ENCODE measurements around the gene REPIN1. TPM values are rescaled to one million over a fixed set of nuclear protein-coding genes. Genes with fewer than 3 reads are reported as not detected.

Gene REPIN1
- total and polyA plus RNA-seq, 2 experiments from 2014 or later: 79.1 to 107 TPM

DNA sequence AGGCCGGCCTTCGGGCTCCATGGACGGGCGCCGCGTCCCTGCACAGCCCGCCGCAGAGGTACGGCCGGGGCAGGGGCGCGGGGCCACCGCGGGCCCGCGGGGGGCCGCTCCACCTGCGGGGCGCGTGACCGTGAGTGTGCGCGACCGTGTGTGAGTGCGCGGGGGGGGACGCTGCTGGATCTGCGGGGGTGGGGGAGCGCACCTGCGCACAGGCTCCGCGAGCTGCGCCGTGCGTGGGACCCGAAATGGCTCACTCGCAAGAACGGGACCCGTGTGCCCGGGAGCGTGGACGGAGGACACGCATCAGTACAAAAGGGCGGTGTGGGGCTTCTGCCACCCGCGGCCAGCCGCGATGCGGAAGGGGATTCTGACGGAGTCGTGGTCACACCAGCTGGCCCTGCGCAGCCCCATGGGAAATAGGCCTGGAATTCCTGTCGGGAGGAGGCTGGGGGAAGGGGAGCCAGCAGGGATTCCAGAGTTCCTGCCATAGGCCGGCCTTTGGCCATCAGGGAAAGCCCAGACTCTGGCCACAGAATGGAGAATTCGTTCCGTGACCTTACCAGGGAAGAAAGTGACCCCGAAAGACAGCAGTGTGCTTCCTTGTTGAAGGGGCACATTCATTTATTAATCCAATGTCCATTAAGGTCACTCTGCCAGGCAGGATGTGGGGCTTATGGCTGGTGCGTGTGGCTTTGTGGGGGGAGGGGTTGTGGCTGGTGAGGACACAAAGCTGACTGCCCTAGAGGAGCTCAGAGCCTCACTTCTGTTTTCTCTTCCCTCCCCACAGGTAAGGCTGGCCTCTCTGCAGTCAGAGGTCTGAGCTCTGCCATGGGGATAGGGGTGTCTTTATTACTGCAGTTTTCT, 494 bp downstream of the REPIN1 start:
- DNase-seq (ENCODE audit: low spot score): peak; percentile 81
- no peak for TF ChIP-seq CTCF (IDR thresholded peaks at IDR 0.05; ENCODE audit: poor library complexity)
- no peak for TF ChIP-seq EZH2phosphoT487 (IDR thresholded peaks at IDR 0.05; ENCODE audit: low read depth, severe bottlenecking, unreplicated experiment)
- no peak for TF ChIP-seq EZH2 (IDR thresholded peaks at IDR 0.05; ENCODE audit: borderline replicate concordance)
- Histone ChIP-seq H3K9me2 (replicated peaks; ENCODE audit: insufficient read depth) (no peaks in the 10 kb centered on the region), H3K27ac (peak overlapping the region; percentile 96), H4K20me1 (ENCODE audit: insufficient read depth, poor library complexity, severe bottlenecking) (no peaks in the 10 kb centered on the region), H2AFZ (peak overlapping the region; percentile 46), H3K79me2 (peaks cover 60% of the 10 kb centered on the region), H3K36me3 (replicated peaks; ENCODE audit: insufficient read depth, low read depth) (no peaks in the 10 kb centered on the region), H3K9me3 (ENCODE audit: low read depth) (no peaks in the 10 kb centered on the region), H3K4me1 (ENCODE audit: insufficient read depth) (peaks cover 30% of the 10 kb centered on the region), H3K4me3 (peak overlapping the region; percentile 87), H3K4me2 (peak overlapping the region; percentile 94), H3K27me3 (no peaks in the 10 kb centered on the region)
- WGBS (ENCODE audit: low lambda C conversion rate, missing lambda C conversion rate): 1% methylated on average over 34 of the region's 58 CpGs

DNA sequence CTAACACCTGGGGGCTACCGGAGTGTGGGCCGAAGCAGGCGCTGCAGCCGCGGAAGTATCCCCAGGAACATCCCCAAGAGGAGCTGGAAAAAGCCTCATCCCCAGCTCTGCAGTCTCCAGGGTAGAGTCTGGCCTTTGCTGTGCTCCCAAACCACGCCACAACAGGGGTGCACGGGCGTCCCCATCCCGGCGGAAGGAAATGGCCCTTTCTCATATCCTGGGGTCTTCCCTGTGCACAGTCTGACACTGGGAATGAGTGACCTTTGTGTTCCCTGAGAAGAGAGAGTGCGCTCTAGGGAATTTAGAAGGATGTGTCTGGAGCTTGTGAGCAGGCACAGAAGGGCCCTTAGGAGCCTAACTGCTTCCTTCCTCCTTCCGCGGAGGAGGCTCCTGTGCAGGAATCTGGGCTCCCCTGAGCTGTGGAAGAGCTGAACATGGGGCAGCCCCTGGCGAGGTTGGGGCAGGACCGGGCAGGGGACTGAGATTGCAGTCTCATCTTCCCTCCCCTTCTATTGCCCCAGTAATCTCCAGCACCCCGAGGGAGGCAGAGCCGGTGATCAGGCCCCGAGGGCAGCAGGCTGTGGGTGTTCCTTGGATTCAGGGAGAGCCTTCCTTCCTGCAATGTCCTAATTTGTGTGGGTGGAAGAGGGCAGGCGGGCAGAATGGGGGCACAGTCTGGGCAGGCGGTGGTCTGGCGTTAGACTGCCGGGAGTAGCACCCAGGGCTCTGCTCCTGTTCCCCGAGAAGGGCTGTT, 1.3 kb downstream of the REPIN1 start:
- Histone ChIP-seq H3K4me1 (ENCODE audit: insufficient read depth) (peaks cover 34% of the 10 kb centered on the region), H3K27me3 (no peaks in the 10 kb centered on the region), H3K9me2 (replicated peaks; ENCODE audit: insufficient read depth) (no peaks in the 10 kb centered on the region), H3K4me2 (peak overlapping the region; percentile 94), H4K20me1 (ENCODE audit: insufficient read depth, poor library complexity, severe bottlenecking) (no peaks in the 10 kb centered on the region), H3K4me3 (peak overlapping the region; percentile 87), H3K9me3 (ENCODE audit: low read depth) (no peaks in the 10 kb centered on the region), H3K79me2 (peaks cover 68% of the 10 kb centered on the region), H3K36me3 (replicated peaks; ENCODE audit: insufficient read depth, low read depth) (no peaks in the 10 kb centered on the region), H3K27ac (peak overlapping the region; percentile 96), H2AFZ (no peak overlapping the region)
- 33% methylated on average over 23 of the region's 23 CpGs for WGBS (ENCODE audit: low lambda C conversion rate, missing lambda C conversion rate)
- no peak for TF ChIP-seq EZH2 (IDR thresholded peaks at IDR 0.05; ENCODE audit: borderline replicate concordance)
- TF ChIP-seq EZH2phosphoT487 (IDR thresholded peaks at IDR 0.05; ENCODE audit: low read depth, severe bottlenecking, unreplicated experiment): no peak
- TF ChIP-seq CTCF (IDR thresholded peaks at IDR 0.05; ENCODE audit: poor library complexity): no peak
- DNase-seq (ENCODE audit: low spot score): no peak

- Histone ChIP-seq H2AFZ (no peak overlapping the region), H3K9me2 (replicated peaks; ENCODE audit: insufficient read depth) (no peaks in the 10 kb centered on the region), H3K9me3 (ENCODE audit: low read depth) (no peaks in the 10 kb centered on the region), H3K27ac (peak overlapping the region; percentile 96), H3K4me1 (ENCODE audit: insufficient read depth) (peaks cover 35% of the 10 kb centered on the region), H3K4me3 (no peak overlapping the region), H4K20me1 (ENCODE audit: insufficient read depth, poor library complexity, severe bottlenecking) (no peaks in the 10 kb centered on the region), H3K79me2 (peaks cover 75% of the 10 kb centered on the region), H3K4me2 (peak overlapping the region; percentile 94), H3K27me3 (no peaks in the 10 kb centered on the region), H3K36me3 (replicated peaks; ENCODE audit: insufficient read depth, low read depth) (no peaks in the 10 kb centered on the region)
- WGBS (ENCODE audit: low lambda C conversion rate, missing lambda C conversion rate): 64% methylated on average over 3 of the region's 3 CpGs
- TF ChIP-seq CTCF (IDR thresholded peaks at IDR 0.05; ENCODE audit: poor library complexity) (no peak), EZH2phosphoT487 (IDR thresholded peaks at IDR 0.05; ENCODE audit: low read depth, severe bottlenecking, unreplicated experiment) (no peak), EZH2 (IDR thresholded peaks at IDR 0.05; ENCODE audit: borderline replicate concordance) (no peak)
- no peak for DNase-seq (ENCODE audit: low spot score)
These were observed 2.0 kb downstream of the REPIN1 start for GRCh38 chr7:150370612-150371071.
